GM23338 (cell line): ENCODE measurements around the gene HES4. TPM values are rescaled to one million over a fixed set of nuclear protein-coding genes. Genes with fewer than 3 reads are reported as not detected.

Experiments used
- ATAC-seq: fragments of 200-7000 bp; cut with Tn5 transposase; 3 replicates; pipeline ENCODE4 v1.9.1; 2020
- DNase-seq: peaks from one replicate; pipeline ENCODE4 v3.0.0-alpha.2; 2015; ENCODE audit warnings: low spot score
- H2AFZ ChIP-seq: fragments of 200-600 bp; sonication (generic); 2 replicates; pipeline ENCODE4 v1.8.0; 2016; ENCODE audit warnings: antibody characterized with exemption, mild to moderate bottlenecking, moderate library complexity
- H3F3A ChIP-seq: fragments of 200-600 bp; sonication (generic); replicated peaks from 2 replicates; pipeline ENCODE4 v1.8.0; 2017; ENCODE audit warnings: antibody characterized with exemption, mixed run types, low read depth
- H3K27ac ChIP-seq: fragments of 200-600 bp; sonication (generic); 2 replicates; pipeline ENCODE4 v1.6.1; 2016; ENCODE audit warnings: low read depth
- H3K27me3 ChIP-seq: fragments of 200-600 bp; sonication (generic); 2 replicates; pipeline ENCODE4 v1.8.0; 2016; ENCODE audit warnings: mild to moderate bottlenecking, mixed run types, moderate library complexity; ENCODE audit not compliant: insufficient read depth
- H3K36me3 ChIP-seq: fragments of 200-600 bp; sonication (generic); 2 replicates; pipeline ENCODE4 v1.8.0; 2016; ENCODE audit warnings: mild to moderate bottlenecking; ENCODE audit not compliant: insufficient read depth
- H3K4me1 ChIP-seq: fragments of 200-600 bp; sonication (generic); 2 replicates; pipeline ENCODE4 v1.8.0; 2016; ENCODE audit warnings: mild to moderate bottlenecking, moderate library complexity; ENCODE audit not compliant: insufficient read depth
- H3K4me2 ChIP-seq: fragments of 200-600 bp; sonication (generic); 2 replicates; pipeline ENCODE4 v1.7.1; 2017; ENCODE audit warnings: mixed run types
- H3K4me3 ChIP-seq: fragments of 200-600 bp; sonication (generic); 2 replicates; pipeline ENCODE4 v1.6.1; 2016; ENCODE audit warnings: mixed run types
- H3K79me2 ChIP-seq: fragments of 200-600 bp; sonication (generic); replicated peaks from 2 replicates; pipeline ENCODE4 v1.8.0; 2017; ENCODE audit warnings: mild to moderate bottlenecking; ENCODE audit not compliant: insufficient read depth
- H3K9me2 ChIP-seq: fragments of 200-600 bp; sonication (generic); 2 replicates; pipeline ENCODE4 v1.8.0; 2017; ENCODE audit not compliant: insufficient read depth
- H4K20me1 ChIP-seq: fragments of 200-600 bp; sonication (generic); replicated peaks from 2 replicates; pipeline ENCODE4 v1.8.0; 2017; ENCODE audit warnings: mild to moderate bottlenecking; ENCODE audit not compliant: insufficient read depth
- H3K27ac Mint-ChIP-seq: 2 replicates; pipeline ENCODE4 v1.8.0; 2020; ENCODE audit warnings: inconsistent platforms, mild to moderate bottlenecking, moderate library complexity, mixed read lengths
- H3K27me3 Mint-ChIP-seq: 3 replicates; pipeline ENCODE4 v1.8.0; 2022; ENCODE audit warnings: low read depth, mild to moderate bottlenecking, moderate library complexity, mixed read lengths, inconsistent platforms; ENCODE audit not compliant: insufficient read depth, poor library complexity
- H3K36me3 Mint-ChIP-seq: 3 replicates; pipeline ENCODE4 v1.8.0; 2021; ENCODE audit warnings: low read depth, mild to moderate bottlenecking, inconsistent platforms, moderate library complexity, mixed read lengths
- H3K4me1 Mint-ChIP-seq: 3 replicates; pipeline ENCODE4 v1.8.0; 2020; ENCODE audit warnings: mild to moderate bottlenecking, inconsistent platforms, mixed read lengths
- H3K4me3 Mint-ChIP-seq: 3 replicates; pipeline ENCODE4 v1.8.0; 2021; ENCODE audit warnings: moderate library complexity, mild to moderate bottlenecking, inconsistent platforms, mixed read lengths
- H3K9me3 Mint-ChIP-seq: 3 replicates; pipeline ENCODE4 v1.8.0; 2020; ENCODE audit warnings: moderate library complexity, mild to moderate bottlenecking, inconsistent platforms, mixed read lengths
- CREB1 ChIP-seq: fragments of 250-450 bp; sonication (Bioruptor Pico); IDR thresholded peaks from 2 replicates; pipeline ENCODE4 v1.5.0; 2020; ENCODE audit warnings: low read depth, mild to moderate bottlenecking, moderate library complexity
- CTCF ChIP-seq, 2 experiments: fragments of 200-600 bp in 1 of 2; sonication (generic) in 1 of 2; conservative IDR thresholded peaks; 2 replicates each; pipeline versions ENCODE4 v1.5.1 to v1.6.1; 2016 to 2017; ENCODE audit warnings: antibody characterized with exemption in 2 of 2, low read depth in 2 of 2, mild to moderate bottlenecking in 2 of 2, moderate library complexity in 1 of 2
- ETS1 ChIP-seq: IDR thresholded peaks from 2 replicates; pipeline ENCODE4 v1.6.1; 2016; ENCODE audit warnings: antibody characterized with exemption
- EZH2 ChIP-seq: fragments of 200-600 bp; sonication (generic); IDR thresholded peaks from one replicate; pipeline ENCODE4 v1.8.0; 2017; ENCODE audit warnings: antibody characterized with exemption, mild to moderate bottlenecking, low read depth; ENCODE audit not compliant: unreplicated experiment
- EZH2phosphoT487 ChIP-seq: fragments of 200-600 bp; sonication (generic); IDR thresholded peaks from one replicate; pipeline ENCODE4 v1.8.1; 2018; ENCODE audit warnings: antibody characterized with exemption; ENCODE audit not compliant: unreplicated experiment
- JUNB ChIP-seq: IDR thresholded peaks from one replicate; pipeline ENCODE4 v1.6.1; 2016; ENCODE audit warnings: antibody characterized with exemption; ENCODE audit not compliant: unreplicated experiment
- NANOG ChIP-seq: IDR thresholded peaks from 2 replicates; pipeline ENCODE4 v1.6.1; 2016; ENCODE audit warnings: antibody characterized with exemption, borderline replicate concordance
- POLR2AphosphoS5 ChIP-seq: IDR thresholded peaks from 2 replicates; pipeline ENCODE4 v1.6.1; 2016; ENCODE audit warnings: antibody characterized with exemption, low read depth
- REST ChIP-seq: IDR thresholded peaks from one replicate; pipeline ENCODE4 v1.6.1; 2018; ENCODE audit warnings: antibody characterized with exemption; ENCODE audit not compliant: unreplicated experiment
- STAT1 ChIP-seq: IDR thresholded peaks from one replicate; pipeline ENCODE4 v1.6.1; 2016; ENCODE audit warnings: antibody characterized with exemption; ENCODE audit not compliant: unreplicated experiment
- ZNF114 ChIP-seq: fragments of 250-450 bp; sonication (Bioruptor Pico); IDR thresholded peaks from 2 replicates; pipeline ENCODE4 v1.5.0; 2020; ENCODE audit warnings: mild to moderate bottlenecking, moderate library complexity
- ZNF331 ChIP-seq: fragments of 250-450 bp; sonication (Bioruptor Pico); IDR thresholded peaks from 2 replicates; pipeline ENCODE4 v1.5.0; 2020; ENCODE audit warnings: low read depth, mild to moderate bottlenecking, moderate library complexity
- polyA plus RNA-seq: library from polyadenylated mRNA; unstranded; fragments of >200 nt; fragmentation: Nextera tagmentation; extraction: Ambion mirVana; gene quantifications from 2 replicates; pipeline ENCODE4 v1.2.1, GENCODE V29; 2016
- total RNA-seq: library from RNA; depleted of rRNA; stranded (reverse); fragments of >200 nt; shearing (Covaris generic); gene quantifications from 2 replicates; pipeline ENCODE4 v1.2.3, GENCODE V29; 2014
- TF ChIP-seq, protein P1 (sequence below): fragments of 250-450 bp; sonication (Bioruptor Pico); IDR thresholded peaks from 2 replicates; pipeline ENCODE4 v1.5.0; 2020; ENCODE audit warnings: mild to moderate bottlenecking, moderate library complexity

HES4 gene
- total and polyA plus RNA-seq, 2 experiments from 2014 or later, result 2.3 to 6.7 TPM

- Histone ChIP-seq H3K4me2 (no peak overlapping the region), H3F3A (peaks cover 7% of the 10 kb centered on the region), H3K79me2 (no peaks in the 10 kb centered on the region), H3K9me2 (no peaks in the 10 kb centered on the region), H3K4me3 (no peak overlapping the region), H3K27ac (no peak overlapping the region), H3K27me3 (peaks cover 25% of the 10 kb centered on the region; the same call in 1 of the 2 replicates), H2AFZ (no peak overlapping the region), H4K20me1 (0 out of 2 replicates have a peak, but pooled peaks cover 2% of the 10 kb centered on the region), H3K36me3 (no peaks in the 10 kb centered on the region), H3K4me1 (no peaks in the 10 kb centered on the region; the same call in 1 of the 2 replicates)
- no peaks in the 10 kb centered on the region for H3K36me3 Mint-ChIP-seq
- H3K27me3 Mint-ChIP-seq, result peaks cover 33% of the 10 kb centered on the region
- no peak for ATAC-seq
- H3K4me3 Mint-ChIP-seq, result no peak overlapping the region
- peaks cover 4% of the 10 kb centered on the region for H3K4me1 Mint-ChIP-seq
- TF ChIP-seq JUNB, result no peak
- TF ChIP-seq ETS1, result no peak
- no peak for TF ChIP-seq REST
- TF ChIP-seq EZH2phosphoT487, result no peak
- no peak for TF ChIP-seq NANOG
- TF ChIP-seq CREB1, result no peak
- no peak for TF ChIP-seq CTCF (conservative IDR thresholded peaks at IDR 0.05; ENCODE audit: low read depth in 2 of 2)
- no peak for TF ChIP-seq POLR2AphosphoS5
- no peak for TF ChIP-seq ZNF331 (CRISPR knock-in tag)
- TF ChIP-seq EZH2, result no peak
- no peak for TF ChIP-seq ZNF114 (CRISPR knock-in tag)
- no peak for TF ChIP-seq STAT1
- TF ChIP-seq, protein P1, sequence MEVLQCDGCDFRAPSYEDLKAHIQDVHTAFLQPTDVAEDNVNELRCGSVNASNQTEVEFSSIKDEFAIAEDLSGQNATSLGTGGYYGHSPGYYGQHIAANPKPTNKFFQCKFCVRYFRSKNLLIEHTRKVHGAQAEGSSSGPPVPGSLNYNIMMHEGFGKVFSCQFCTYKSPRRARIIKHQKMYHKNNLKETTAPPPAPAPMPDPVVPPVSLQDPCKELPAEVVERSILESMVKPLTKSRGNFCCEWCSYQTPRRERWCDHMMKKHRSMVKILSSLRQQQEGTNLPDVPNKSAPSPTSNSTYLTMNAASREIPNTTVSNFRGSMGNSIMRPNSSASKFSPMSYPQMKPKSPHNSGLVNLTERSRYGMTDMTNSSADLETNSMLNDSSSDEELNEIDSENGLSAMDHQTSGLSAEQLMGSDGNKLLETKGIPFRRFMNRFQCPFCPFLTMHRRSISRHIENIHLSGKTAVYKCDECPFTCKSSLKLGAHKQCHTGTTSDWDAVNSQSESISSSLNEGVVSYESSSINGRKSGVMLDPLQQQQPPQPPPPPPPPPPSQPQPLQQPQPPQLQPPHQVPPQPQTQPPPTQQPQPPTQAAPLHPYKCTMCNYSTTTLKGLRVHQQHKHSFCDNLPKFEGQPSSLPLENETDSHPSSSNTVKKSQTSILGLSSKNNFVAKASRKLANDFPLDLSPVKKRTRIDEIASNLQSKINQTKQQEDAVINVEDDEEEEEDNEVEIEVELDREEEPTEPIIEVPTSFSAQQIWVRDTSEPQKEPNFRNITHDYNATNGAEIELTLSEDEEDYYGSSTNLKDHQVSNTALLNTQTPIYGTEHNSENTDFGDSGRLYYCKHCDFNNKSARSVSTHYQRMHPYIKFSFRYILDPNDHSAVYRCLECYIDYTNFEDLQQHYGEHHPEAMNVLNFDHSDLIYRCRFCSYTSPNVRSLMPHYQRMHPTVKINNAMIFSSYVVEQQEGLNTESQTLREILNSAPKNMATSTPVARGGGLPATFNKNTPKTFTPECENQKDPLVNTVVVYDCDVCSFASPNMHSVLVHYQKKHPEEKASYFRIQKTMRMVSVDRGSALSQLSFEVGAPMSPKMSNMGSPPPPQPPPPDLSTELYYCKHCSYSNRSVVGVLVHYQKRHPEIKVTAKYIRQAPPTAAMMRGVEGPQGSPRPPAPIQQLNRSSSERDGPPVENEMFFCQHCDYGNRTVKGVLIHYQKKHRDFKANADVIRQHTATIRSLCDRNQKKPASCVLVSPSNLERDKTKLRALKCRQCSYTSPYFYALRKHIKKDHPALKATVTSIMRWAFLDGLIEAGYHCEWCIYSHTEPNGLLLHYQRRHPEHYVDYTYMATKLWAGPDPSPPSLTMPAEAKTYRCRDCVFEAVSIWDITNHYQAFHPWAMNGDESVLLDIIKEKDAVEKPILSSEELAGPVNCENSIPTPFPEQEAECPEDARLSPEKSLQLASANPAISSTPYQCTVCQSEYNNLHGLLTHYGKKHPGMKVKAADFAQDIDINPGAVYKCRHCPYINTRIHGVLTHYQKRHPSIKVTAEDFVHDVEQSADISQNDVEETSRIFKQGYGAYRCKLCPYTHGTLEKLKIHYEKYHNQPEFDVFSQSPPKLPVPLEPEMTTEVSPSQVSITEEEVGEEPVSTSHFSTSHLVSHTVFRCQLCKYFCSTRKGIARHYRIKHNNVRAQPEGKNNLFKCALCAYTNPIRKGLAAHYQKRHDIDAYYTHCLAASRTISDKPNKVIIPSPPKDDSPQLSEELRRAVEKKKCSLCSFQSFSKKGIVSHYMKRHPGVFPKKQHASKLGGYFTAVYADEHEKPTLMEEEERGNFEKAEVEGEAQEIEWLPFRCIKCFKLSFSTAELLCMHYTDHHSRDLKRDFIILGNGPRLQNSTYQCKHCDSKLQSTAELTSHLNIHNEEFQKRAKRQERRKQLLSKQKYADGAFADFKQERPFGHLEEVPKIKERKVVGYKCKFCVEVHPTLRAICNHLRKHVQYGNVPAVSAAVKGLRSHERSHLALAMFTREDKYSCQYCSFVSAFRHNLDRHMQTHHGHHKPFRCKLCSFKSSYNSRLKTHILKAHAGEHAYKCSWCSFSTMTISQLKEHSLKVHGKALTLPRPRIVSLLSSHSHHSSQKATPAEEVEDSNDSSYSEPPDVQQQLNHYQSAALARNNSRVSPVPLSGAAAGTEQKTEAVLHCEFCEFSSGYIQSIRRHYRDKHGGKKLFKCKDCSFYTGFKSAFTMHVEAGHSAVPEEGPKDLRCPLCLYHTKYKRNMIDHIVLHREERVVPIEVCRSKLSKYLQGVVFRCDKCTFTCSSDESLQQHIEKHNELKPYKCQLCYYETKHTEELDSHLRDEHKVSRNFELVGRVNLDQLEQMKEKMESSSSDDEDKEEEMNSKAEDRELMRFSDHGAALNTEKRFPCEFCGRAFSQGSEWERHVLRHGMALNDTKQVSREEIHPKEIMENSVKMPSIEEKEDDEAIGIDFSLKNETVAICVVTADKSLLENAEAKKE (CRISPR knock-in tag), result no peak
- no peak for DNase-seq
- H3K27ac Mint-ChIP-seq, result no peak overlapping the region
- no peaks in the 10 kb centered on the region; the same call in 2 of the 3 replicates for H3K9me3 Mint-ChIP-seq
These were observed 27.0 kb downstream of the HES4 start for GRCh38 chr1:972726-973458.
